LNCAP (cell line): ENCODE measurements around the gene FMO5.

Source experiments
- CTCF ChIP-seq: fragments of 450-650 bp; IDR thresholded peaks from 2 replicates; pipeline ENCODE4 v1.5.1; 2017; ENCODE audit warnings: mild to moderate bottlenecking

The FMO5 gene

GRCh38 chr1:147236959-147237791, 12.0 kb upstream of the FMO5 start:
- no peak for TF ChIP-seq CTCF

GRCh38 chr1:147236448-147236847, 11.3 kb upstream of the FMO5 start:
- TF ChIP-seq CTCF = no peak

- TF ChIP-seq CTCF = no peak
Measured at GRCh38 chr1:147235822-147236221, 10.7 kb upstream of the FMO5 start.

GRCh38 chr1:147223740-147224615, 1.2 kb downstream of the FMO5 start:
- TF ChIP-seq CTCF = no peak

- no peak for TF ChIP-seq CTCF
Measured at GRCh38 chr1:147218606-147219005, 6.5 kb downstream of the FMO5 start.

GRCh38 chr1:147217141-147217540, 8.0 kb downstream of the FMO5 start:
- no peak for TF ChIP-seq CTCF

- TF ChIP-seq CTCF = no peak
Measured at GRCh38 chr1:147216124-147216523, 9.0 kb downstream of the FMO5 start.
